HG02852 (cell line): ENCODE measurements around the gene KDM2B.
"Not testable (repeated sequence)": the region's sequence is repeated elsewhere in the genome, so short reads cannot be mapped to it uniquely, and the experiment has no call there.

Experiments used
- ATAC-seq: cut with Tn5 transposase; IDR thresholded peaks from one replicate; pipeline ENCODE4 v1.9.1; 2021; ENCODE audit warnings: mild to moderate bottlenecking, moderate library complexity; ENCODE audit not compliant: unreplicated experiment

Gene KDM2B

GRCh38 chr12:121397521-121397920, 183.3 kb downstream of the KDM2B start:
- ATAC-seq = no peak

- ATAC-seq = no peak
These were observed 188.5 kb downstream of the KDM2B start for GRCh38 chr12:121392325-121392716.

GRCh38 chr12:121391619-121392324, 189.1 kb downstream of the KDM2B start:
- no peak for ATAC-seq

GRCh38 chr12:121390856-121391255, 190.0 kb downstream of the KDM2B start:
- no peak for ATAC-seq

- ATAC-seq = no peak
These were observed 192.3 kb downstream of the KDM2B start for GRCh38 chr12:121388421-121388981.

- not testable (repeated sequence) for ATAC-seq
These were observed 195.9 kb downstream of the KDM2B start for GRCh38 chr12:121384891-121385290.

- ATAC-seq = no peak
These were observed 197.2 kb downstream of the KDM2B start for GRCh38 chr12:121383601-121384021.

GRCh38 chr12:121379945-121380344, 200.9 kb downstream of the KDM2B start:
- ATAC-seq = no peak
